Caki2 (cell line): ENCODE results near the gene CD300LF. TPM values are rescaled to one million over a fixed set of nuclear protein-coding genes. Genes with fewer than 3 reads are reported as not detected.

ENCODE experiments used
- DNase-seq: peaks from one replicate; pipeline ENCODE4 v3.0.0-alpha.2; 2015; ENCODE audit warnings: low read depth
- in situ Hi-C: cut with HindIII; loops from 2 replicates; pipeline ENCODE4 v1.10.0; 2016; ENCODE audit warnings: low sequenced_read_pairs, low pct_unique_long_range_greater_than_20kb, mixed read lengths
- total RNA-seq: library from RNA; depleted of rRNA; stranded (reverse); fragments of >200 nt; shearing (Covaris generic); gene quantifications from 2 replicates; pipeline ENCODE4 v1.2.3, GENCODE V29; 2014; ENCODE audit warnings: low replicate concordance

The CD300LF gene
- total RNA-seq, 1 experiment from 2014 or later, result not detected

- in situ Hi-C loops, result no loop called here
- no peak for DNase-seq
Observed at GRCh38 chr17:74734256-74734655, 21.5 kb upstream of the CD300LF start.

GRCh38 chr17:74733365-74734122 lies 20.8 kb upstream of the CD300LF start:
- in situ Hi-C loops, result no loop called here
- no peak for DNase-seq

- in situ Hi-C loops, result no loop called here
Observed at GRCh38 chr17:74732042-74732867, 19.5 kb upstream of the CD300LF start.

GRCh38 chr17:74731347-74731605 lies 18.6 kb upstream of the CD300LF start:
- in situ Hi-C loops, result no loop called here
- DNase-seq, result no peak

More at GRCh38 chr17:74732042-74732867, 19.5 kb upstream of the CD300LF start:
- DNase-seq, result no peak

GRCh38 chr17:74730491-74731346 lies 18.0 kb upstream of the CD300LF start:
- DNase-seq, result no peak
- in situ Hi-C loops, result no loop called here

- no peak for DNase-seq
- in situ Hi-C loops, result no loop called here
Observed at GRCh38 chr17:74729866-74730265, 17.1 kb upstream of the CD300LF start.

GRCh38 chr17:74729368-74729767 lies 16.6 kb upstream of the CD300LF start:
- no peak for DNase-seq
- in situ Hi-C loops, result no loop called here

GRCh38 chr17:74728702-74729075 lies 16.0 kb upstream of the CD300LF start:
- no peak for DNase-seq
- in situ Hi-C loops, result no loop called here

- in situ Hi-C loops, result no loop called here
- DNase-seq, result no peak
Observed at GRCh38 chr17:74728033-74728701, 15.4 kb upstream of the CD300LF start.

- in situ Hi-C loops, result no loop called here
- no peak for DNase-seq
Observed at GRCh38 chr17:74725111-74725510, 12.4 kb upstream of the CD300LF start.

GRCh38 chr17:74723891-74724290 lies 11.2 kb upstream of the CD300LF start:
- in situ Hi-C loops, result no loop called here
- no peak for DNase-seq

GRCh38 chr17:74722782-74723181 lies 10.1 kb upstream of the CD300LF start:
- in situ Hi-C loops, result no loop called here
- no peak for DNase-seq

- no peak for DNase-seq
- in situ Hi-C loops, result no loop called here
Observed at GRCh38 chr17:74720506-74720905, 7.8 kb upstream of the CD300LF start.

- in situ Hi-C loops, result no loop called here
- DNase-seq, result no peak
Observed at GRCh38 chr17:74715144-74715543, 2.4 kb upstream of the CD300LF start.

GRCh38 chr17:74713171-74713755 lies 540 bp upstream of the CD300LF start:
- in situ Hi-C loops, result no loop called here
- no peak for DNase-seq

- DNase-seq, result no peak
- in situ Hi-C loops, result no loop called here
Observed at GRCh38 chr17:74712301-74712700, 422 bp downstream of the CD300LF start.

- in situ Hi-C loops, result no loop called here
- DNase-seq, result no peak
Observed at GRCh38 chr17:74711058-74711824, 1.5 kb downstream of the CD300LF start.
